Naive thymus-derived CD8-positive, alpha-beta T cell (primary cell): ENCODE results near the gene RGS3. TPM values are rescaled to one million over a fixed set of nuclear protein-coding genes. Genes with fewer than 3 reads are reported as not detected.

Experiments used
- ATAC-seq, 2 donors: fragments of 150-1000 bp; cut with Tn5 transposase in 1 of 2; sonication (Bioruptor Pico), chemical (Tn5 transposase) in 1 of 2; 1 replicate in 1 of 2; 2 replicates in 1 of 2; pipeline ENCODE4 v1.10.0; 2021; ENCODE audit warnings: mild to moderate bottlenecking in 2 of 2, moderate library complexity in 2 of 2
- POLR2A ChIA-PET: fragments of 350-600 bp; sonication (Branson Sonifier 250); formaldehyde crosslinking; loops from one replicate; lab custom pipeline; 2021; ENCODE audit warnings: antibody characterized with exemption; lab: Charles Lee
- DNase-seq, 10 donors: peaks; one replicate each; pipeline versions ENCODE4 v3.0.0 to v3.0.0-alpha.2; 2020 to 2022
- H3K27ac Mint-ChIP-seq, 10 donors: one replicate each; pipeline ENCODE4 v1.8.0; 2020 to 2022; ENCODE audit warnings: mild to moderate bottlenecking in 10 of 10, mixed read lengths in 10 of 10, moderate library complexity in 4 of 10, inconsistent platforms in 1 of 10
- H3K27me3 Mint-ChIP-seq, 5 donors: one replicate each; pipeline ENCODE4 v1.8.0; 2021 to 2022; ENCODE audit warnings: mixed read lengths in 5 of 5
- H3K36me3 Mint-ChIP-seq, 3 donors: one replicate each; pipeline ENCODE4 v1.8.0; 2020 to 2022; ENCODE audit warnings: mixed read lengths in 3 of 3, mild to moderate bottlenecking in 2 of 3, inconsistent platforms in 1 of 3
- H3K4me1 Mint-ChIP-seq, 4 donors: one replicate each; pipeline ENCODE4 v1.8.0; 2021 to 2022; ENCODE audit warnings: mixed read lengths in 4 of 4
- H3K4me3 Mint-ChIP-seq, 10 donors: one replicate each; pipeline ENCODE4 v1.8.0; 2020 to 2022; ENCODE audit warnings: mild to moderate bottlenecking in 10 of 10, mixed read lengths in 10 of 10, moderate library complexity in 6 of 10, inconsistent platforms in 1 of 10
- H3K9me3 Mint-ChIP-seq, 9 donors: one replicate each; pipeline ENCODE4 v1.8.0; 2020 to 2022; ENCODE audit warnings: mixed read lengths in 9 of 9, mild to moderate bottlenecking in 3 of 9, inconsistent platforms in 1 of 9, moderate library complexity in 1 of 9
- polyA plus RNA-seq, 3 donors: library from polyadenylated mRNA; unstranded; fragments of 300-500 nt; fragmentation: Illumina TruSeq; gene quantifications; one replicate each; pipeline ENCODE4 v1.2.3, GENCODE V29; 2021
- total RNA-seq, 8 experiments: library from RNA in 2 of 8; stranded (reverse) in 2 of 8; gene quantifications; one replicate each; pipeline ENCODE4 v1.2.3 and lab custom pipeline; 2021 to 2026

Gene RGS3
- total and polyA plus RNA-seq, 5 experiments from 2014 or later, result 17.9 to 33.4 (median 27.8) TPM

DNA sequence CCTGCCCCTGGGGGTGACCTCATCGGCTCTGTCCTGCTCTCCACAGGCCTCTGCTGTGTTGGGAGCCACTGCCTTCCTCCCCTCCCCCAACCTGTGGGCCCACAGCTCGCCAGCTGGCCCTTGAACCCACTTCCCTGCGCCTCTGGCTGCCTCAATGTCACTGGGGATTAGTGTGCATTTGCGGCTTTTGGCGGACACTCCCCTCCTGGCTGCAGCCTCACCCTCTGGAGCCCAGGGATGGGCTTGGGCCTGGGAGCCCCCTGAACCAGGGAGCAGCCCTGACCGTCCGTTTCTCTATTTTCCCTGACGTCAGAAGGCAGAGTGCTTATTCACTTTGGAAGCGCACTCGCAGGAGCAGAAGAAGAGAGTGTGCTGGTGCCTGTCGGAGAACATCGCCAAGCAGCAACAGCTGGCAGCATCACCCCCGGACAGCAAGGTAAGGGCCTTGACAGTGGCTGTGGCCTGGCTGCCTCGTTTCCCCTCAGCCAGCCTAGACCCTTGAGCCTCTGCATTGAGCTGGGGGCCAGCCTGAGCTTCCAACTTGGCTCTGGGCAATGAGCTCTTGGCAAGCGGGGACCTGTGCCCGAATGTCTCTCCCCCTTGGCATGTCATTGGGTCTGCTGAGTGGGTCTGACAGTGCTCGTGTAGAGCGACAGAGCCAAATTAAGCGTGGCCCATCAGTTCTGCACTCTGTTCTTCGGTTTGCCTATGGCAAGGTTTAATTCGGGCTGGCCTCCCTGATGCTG, 73.1 kb downstream of the RGS3 start:
- Mint-ChIP-seq H3K27ac (peak overlapping the region in 3 of 10 donors; percentile 11 to 90 (median 79)), H3K4me3 (no peak overlapping the region), H3K9me3 (no peaks in the 10 kb centered on the region), H3K27me3 (no peaks in the 10 kb centered on the region), H3K4me1 (peaks cover 21 to 61% (median 32%) of the 10 kb centered on the region in 4 donors), H3K36me3 (peaks cover 0 to 66% (median 12%) of the 10 kb centered on the region in 3 donors)
- DNase-seq (no peak), ATAC-seq (no peak)
- POLR2A ChIA-PET, result interaction anchor here (1.0 to 1.2 kb wide), 2 partner anchors 9 to 42 kb away, joined by 3 to 4 read pairs; no protein-coding TSS in a partner anchor

DNA sequence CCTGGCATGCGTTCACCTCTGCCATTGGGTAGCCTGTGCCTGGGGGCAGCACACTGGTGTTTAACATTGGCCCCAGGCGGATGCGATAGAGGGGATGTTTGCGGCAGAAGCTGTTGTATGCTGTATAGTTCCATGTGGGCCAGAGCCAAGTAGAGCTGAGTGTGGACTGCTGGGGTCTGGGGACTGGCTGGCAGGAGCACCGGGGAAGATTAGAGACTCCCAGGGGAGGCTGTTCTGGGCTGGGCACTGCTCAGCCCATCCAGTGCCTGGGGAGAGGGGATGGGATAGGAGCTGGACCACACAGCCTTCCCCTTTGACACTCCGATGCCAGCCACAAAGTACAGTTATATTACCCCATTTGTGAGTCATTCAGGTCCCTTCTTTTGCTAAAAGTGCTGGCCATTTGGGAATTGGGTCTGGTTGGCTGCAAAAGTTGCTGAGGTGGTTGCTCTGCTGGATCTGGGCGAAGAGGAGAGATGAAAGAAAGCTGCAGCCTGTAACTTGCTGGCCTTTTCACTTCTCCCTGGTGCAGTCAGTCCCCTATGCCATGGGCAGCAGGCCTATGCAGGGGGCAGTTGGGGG, 73.8 kb downstream of the RGS3 start:
- no peaks in the 10 kb centered on the region for H3K27me3 Mint-ChIP-seq
- DNase-seq (no peak), ATAC-seq (no peak)
- POLR2A ChIA-PET, result interaction anchor here (1.0 kb wide), 1 partner anchor 10 kb away, joined by 4 read pairs; no protein-coding TSS in a partner anchor
- H3K27ac Mint-ChIP-seq, result peak overlapping the region in 4 of 10 donors; percentile 11 to 90 (median 46)
- H3K36me3 Mint-ChIP-seq, result peaks cover 0 to 66% (median 18%) of the 10 kb centered on the region in 3 donors
- no peak overlapping the region for H3K4me3 Mint-ChIP-seq
- peaks cover 23 to 63% (median 35%) of the 10 kb centered on the region in 4 donors for H3K4me1 Mint-ChIP-seq
- no peaks in the 10 kb centered on the region for H3K9me3 Mint-ChIP-seq

DNA sequence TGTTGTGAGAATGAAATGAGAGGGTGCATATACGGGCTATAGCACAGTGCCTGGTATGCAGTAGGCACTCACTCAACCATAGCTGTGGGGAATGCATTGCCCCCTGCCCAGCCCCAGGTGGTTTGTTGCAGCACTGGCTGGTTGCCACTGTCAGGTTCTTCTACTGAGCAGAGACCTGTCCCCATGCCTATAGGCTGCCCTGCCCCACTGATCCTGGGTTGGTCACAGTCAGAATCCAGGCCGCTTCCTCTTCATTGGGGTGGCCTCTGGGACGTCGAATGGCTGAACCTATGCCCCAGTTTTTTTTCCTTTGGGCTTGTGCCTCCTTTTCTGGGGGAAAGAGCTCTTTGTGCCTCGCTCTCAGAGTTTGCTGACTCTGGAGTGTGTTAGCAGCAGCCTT, 74.6 kb downstream of the RGS3 start:
- H3K36me3 Mint-ChIP-seq, result peaks cover 0 to 65% (median 18%) of the 10 kb centered on the region in 3 donors
- peak overlapping the region in 2 of 10 donors; percentile 35 to 40 for H3K27ac Mint-ChIP-seq
- DNase-seq (no peak), ATAC-seq (no peak)
- no peaks in the 10 kb centered on the region for H3K9me3 Mint-ChIP-seq
- H3K4me3 Mint-ChIP-seq, result no peak overlapping the region
- peaks cover 25 to 57% (median 39%) of the 10 kb centered on the region in 4 donors for H3K4me1 Mint-ChIP-seq
- H3K27me3 Mint-ChIP-seq, result no peaks in the 10 kb centered on the region
- POLR2A ChIA-PET, result no interaction called here

DNA sequence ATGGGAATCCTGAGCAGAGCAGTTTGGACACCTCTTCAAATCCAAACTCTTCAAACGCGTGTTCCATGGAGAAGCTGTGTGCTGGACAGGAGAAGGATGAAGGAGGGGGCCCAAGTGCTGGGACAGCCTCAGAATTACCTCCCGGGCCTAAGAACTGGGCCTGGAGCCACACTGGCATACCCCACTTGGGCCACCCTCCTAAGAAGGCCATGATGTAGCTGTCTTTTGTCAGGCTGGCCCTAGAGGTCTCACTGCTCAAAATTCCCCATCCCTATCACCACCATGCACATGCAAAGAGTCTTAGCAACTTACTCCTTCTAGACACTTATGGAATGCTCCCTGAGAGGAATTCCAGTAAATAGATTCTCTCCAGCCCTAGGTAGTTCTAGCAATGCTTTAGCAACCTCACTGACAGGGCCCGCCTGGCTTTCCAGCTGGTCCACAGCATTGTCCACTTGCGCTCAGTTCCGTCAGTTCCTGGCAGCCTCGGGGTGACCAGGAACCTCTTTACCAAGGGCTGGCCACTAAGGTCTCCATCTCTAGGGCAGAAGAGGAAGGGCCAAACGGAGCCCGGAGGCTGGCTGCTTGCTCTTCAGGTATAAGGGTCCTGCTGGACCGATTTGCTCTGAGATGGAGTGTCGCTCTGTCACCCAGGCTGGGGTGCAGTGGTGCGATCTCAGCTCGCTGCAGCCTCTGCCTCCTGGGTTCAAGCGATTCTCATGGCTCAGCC, 75.3 kb downstream of the RGS3 start:
- no peaks in the 10 kb centered on the region for H3K9me3 Mint-ChIP-seq
- DNase-seq, result no peak
- no peak overlapping the region for H3K4me3 Mint-ChIP-seq
- H3K27me3 Mint-ChIP-seq, result no peaks in the 10 kb centered on the region
- peaks cover 26 to 60% (median 42%) of the 10 kb centered on the region in 4 donors for H3K4me1 Mint-ChIP-seq
- H3K36me3 Mint-ChIP-seq, result peaks cover 0 to 68% (median 17%) of the 10 kb centered on the region in 3 donors
- POLR2A ChIA-PET, result interaction anchor here (0.8 kb wide), 1 partner anchor 14 kb away, joined by 3 read pairs; no protein-coding TSS in a partner anchor
- H3K27ac Mint-ChIP-seq, result peak overlapping the region in 5 of 10 donors; percentile 35 to 69 (median 56)
- ATAC-seq, result no peak

DNA sequence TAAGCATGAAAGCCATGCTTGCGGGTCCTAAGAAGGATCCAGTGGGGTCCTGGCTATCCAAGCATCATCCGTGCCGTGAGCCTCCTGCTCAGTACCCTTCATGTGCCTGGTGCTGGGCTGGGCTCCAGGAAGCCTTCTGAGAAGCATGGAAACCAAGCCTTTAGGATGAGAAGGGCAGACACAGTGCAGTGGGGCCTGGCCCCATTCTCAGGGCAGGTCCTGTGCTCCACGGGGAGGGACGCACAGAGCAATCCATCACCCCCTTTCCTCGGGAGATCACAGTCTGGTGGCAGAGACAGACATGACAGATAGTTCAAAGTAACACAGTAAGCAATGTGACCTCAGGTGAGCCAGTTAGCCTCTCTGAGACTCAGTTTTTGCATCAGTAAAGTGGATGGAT, 76.9 kb downstream of the RGS3 start:
- H3K4me1 Mint-ChIP-seq, result peaks cover 30 to 63% (median 53%) of the 10 kb centered on the region in 4 donors
- DNase-seq (no peak), ATAC-seq (no peak)
- POLR2A ChIA-PET, result interaction anchor here (0.6 to 1.0 kb wide), 2 partner anchors 8 to 53 kb away, joined by 3 to 4 read pairs; no protein-coding TSS in a partner anchor
- no peaks in the 10 kb centered on the region for H3K9me3 Mint-ChIP-seq
- H3K4me3 Mint-ChIP-seq, result no peak overlapping the region
- H3K36me3 Mint-ChIP-seq, result peaks cover 0 to 77% (median 15%) of the 10 kb centered on the region in 3 donors
- peak overlapping the region in 8 of 10 donors; percentile 19 to 87 (median 44) for H3K27ac Mint-ChIP-seq
- no peaks in the 10 kb centered on the region for H3K27me3 Mint-ChIP-seq

DNA sequence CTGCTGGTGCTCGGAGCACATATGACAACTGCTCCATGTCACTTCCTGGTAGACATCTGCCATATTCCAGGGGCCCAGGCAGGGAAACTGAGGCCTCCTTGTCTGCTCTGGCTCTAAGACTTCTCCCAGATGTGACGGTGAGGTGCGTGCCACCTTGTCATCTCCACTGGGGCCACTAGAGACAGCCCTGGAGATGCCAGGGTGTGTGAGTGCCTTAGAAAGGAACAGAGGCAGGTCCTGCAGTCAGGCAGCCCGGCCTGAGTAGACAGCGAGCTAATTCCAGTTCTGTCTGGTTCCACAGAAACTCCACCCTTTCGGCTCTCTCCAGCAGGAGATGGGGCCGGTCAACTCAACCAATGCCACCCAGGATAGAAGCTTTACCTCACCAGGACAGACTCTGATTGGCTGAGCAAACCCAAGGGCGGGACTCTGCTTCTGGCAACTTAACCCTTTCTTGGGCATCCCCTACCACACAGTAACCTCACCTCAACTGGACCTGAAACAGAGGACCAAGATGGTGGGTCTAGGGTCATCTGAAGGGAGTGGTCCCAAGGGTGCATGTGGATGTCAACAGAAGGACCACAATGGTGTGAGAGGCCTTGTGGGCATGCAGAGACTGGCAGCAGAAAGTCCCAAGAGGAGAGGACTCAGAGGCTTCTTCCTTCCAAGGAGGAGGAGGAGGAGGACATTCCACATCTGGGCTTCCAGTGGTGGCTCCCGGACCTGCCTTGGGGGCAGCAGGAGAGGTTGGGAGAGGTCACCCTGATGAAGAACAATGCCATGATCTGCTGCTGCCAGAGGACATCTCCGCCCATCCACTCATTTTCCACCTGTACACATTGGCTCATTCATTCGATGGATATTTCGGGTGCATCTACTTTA, 77.7 kb downstream of the RGS3 start:
- Mint-ChIP-seq H3K4me3 (no peak overlapping the region), H3K27me3 (no peaks in the 10 kb centered on the region), H3K4me1 (peaks cover 33 to 67% (median 57%) of the 10 kb centered on the region in 4 donors), H3K9me3 (no peaks in the 10 kb centered on the region), H3K36me3 (peaks cover 0 to 72% (median 15%) of the 10 kb centered on the region in 3 donors), H3K27ac (peak overlapping the region in 6 of 10 donors; percentile 25 to 87 (median 56))
- ATAC-seq (no peak), DNase-seq (no peak)
- POLR2A ChIA-PET, result no interaction called here

DNA sequence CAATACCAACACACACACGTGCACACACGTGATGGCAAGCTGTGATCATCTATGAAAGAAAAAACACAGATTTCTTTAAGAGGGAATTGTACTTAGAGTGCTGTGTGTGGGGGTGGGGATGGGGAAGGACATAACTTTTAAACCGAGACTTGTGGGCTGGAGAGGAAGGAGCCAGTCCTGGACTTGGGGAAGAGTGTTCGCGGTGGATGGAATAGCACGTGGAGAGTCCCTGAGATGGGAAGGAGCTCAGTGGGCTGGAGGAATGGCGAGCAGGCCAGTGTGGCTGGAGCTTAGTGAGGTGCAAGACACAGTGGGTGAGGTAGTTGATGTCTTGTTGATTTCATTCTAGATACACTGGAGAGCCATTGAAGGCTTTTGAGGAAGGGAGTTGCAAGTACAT, 78.5 kb downstream of the RGS3 start:
- DNase-seq (no peak), ATAC-seq (no peak)
- Mint-ChIP-seq H3K9me3 (no peaks in the 10 kb centered on the region), H3K27me3 (no peaks in the 10 kb centered on the region), H3K4me3 (no peak overlapping the region), H3K27ac (peak overlapping the region in 8 of 10 donors; percentile 16 to 90 (median 52)), H3K4me1 (peaks cover 36 to 71% (median 62%) of the 10 kb centered on the region in 4 donors), H3K36me3 (peaks cover 0 to 70% (median 16%) of the 10 kb centered on the region in 3 donors)
- POLR2A ChIA-PET, result no interaction called here

DNA sequence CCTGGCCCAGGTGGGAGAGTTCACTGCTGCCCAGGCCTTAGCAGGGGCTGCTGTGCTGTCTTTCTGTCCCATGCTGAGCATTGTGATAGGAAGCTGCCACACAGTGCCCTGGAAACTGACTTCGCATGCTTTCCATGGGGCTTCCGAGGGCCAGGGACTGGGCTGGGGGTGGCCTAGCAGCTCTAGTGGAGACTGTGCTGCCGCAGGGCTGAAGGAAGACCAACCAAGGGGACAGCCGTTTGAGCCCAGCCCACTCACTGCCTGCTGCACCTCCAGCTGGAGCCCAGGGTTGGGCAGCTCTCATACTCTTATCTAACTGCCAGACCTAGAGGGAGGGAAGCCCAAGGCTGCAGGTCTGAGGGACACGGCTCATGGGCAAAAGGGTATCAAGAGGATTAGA, 79.2 kb downstream of the RGS3 start:
- Mint-ChIP-seq H3K4me1 (peaks cover 38 to 73% (median 65%) of the 10 kb centered on the region in 4 donors), H3K36me3 (peaks cover 0 to 62% (median 15%) of the 10 kb centered on the region in 3 donors), H3K9me3 (no peaks in the 10 kb centered on the region), H3K27ac (peak overlapping the region in 6 of 10 donors; percentile 33 to 87 (median 62)), H3K27me3 (no peaks in the 10 kb centered on the region), H3K4me3 (no peak overlapping the region)
- POLR2A ChIA-PET, result no interaction called here
- ATAC-seq, result no peak
- DNase-seq, result no peak

DNA sequence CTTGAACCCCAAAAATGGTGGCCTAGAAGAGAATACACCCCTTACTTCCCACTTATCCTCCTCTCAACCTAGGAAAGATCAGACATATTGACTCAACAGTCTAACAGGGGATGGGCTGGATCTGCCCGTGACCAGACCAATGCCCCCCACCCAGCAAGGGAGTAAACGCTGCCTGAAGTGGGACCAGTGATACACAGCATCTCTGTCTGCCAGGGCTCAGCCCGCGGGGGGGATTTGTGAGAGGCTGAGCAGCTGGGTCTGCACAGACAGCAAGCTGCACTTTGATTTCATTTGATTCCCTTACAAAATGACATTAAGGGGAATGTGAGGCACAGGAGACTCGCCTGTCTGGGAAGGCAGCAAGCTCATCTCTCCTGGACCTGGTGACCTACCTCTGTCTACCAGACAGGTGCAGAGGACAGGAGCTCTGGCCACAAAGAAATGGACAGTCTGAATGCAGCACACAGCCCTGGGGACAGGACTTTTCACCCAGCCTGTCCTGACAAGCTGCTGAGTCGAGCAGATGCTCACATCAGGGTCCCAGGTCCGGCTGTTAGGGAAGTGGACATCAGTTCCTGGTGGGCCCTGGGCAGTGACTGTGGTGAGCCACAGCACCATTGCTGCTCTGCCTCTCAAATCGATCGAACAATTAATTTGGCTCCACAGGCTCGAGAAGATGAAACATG, 79.9 kb downstream of the RGS3 start:
- Mint-ChIP-seq H3K9me3 (no peaks in the 10 kb centered on the region), H3K4me3 (no peak overlapping the region), H3K4me1 (peaks cover 44 to 77% (median 72%) of the 10 kb centered on the region in 4 donors), H3K27me3 (no peaks in the 10 kb centered on the region), H3K36me3 (peaks cover 0 to 58% (median 13%) of the 10 kb centered on the region in 3 donors), H3K27ac (peak overlapping the region in 7 of 10 donors; percentile 38 to 87 (median 69))
- ATAC-seq (no peak), DNase-seq (no peak)
- POLR2A ChIA-PET, result no interaction called here

DNA sequence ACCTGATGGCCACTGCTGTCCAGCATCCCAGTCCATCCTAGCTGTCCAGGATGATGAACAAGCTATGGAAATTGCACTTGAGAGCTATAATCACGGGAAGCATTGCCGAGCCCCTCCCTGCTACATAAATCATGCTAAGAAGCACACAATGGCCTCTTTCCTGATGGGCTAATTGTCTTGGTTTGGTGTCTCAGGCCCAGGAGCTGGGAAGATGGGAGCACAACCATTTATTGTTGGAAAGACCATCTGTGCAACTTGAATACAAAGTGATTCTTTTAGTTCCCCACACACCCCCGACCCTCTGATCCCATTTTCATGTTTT, 80.4 kb downstream of the RGS3 start:
- H3K36me3 Mint-ChIP-seq, result peaks cover 0 to 53% (median 13%) of the 10 kb centered on the region in 3 donors
- H3K9me3 Mint-ChIP-seq, result no peaks in the 10 kb centered on the region
- POLR2A ChIA-PET, result no interaction called here
- no peak for ATAC-seq
- DNase-seq, result no peak
- no peaks in the 10 kb centered on the region for H3K27me3 Mint-ChIP-seq
- H3K4me3 Mint-ChIP-seq, result no peak overlapping the region
- H3K4me1 Mint-ChIP-seq, result peaks cover 44 to 78% (median 75%) of the 10 kb centered on the region in 4 donors
- peak overlapping the region in 3 of 10 donors; percentile 20 to 84 (median 27) for H3K27ac Mint-ChIP-seq

DNA sequence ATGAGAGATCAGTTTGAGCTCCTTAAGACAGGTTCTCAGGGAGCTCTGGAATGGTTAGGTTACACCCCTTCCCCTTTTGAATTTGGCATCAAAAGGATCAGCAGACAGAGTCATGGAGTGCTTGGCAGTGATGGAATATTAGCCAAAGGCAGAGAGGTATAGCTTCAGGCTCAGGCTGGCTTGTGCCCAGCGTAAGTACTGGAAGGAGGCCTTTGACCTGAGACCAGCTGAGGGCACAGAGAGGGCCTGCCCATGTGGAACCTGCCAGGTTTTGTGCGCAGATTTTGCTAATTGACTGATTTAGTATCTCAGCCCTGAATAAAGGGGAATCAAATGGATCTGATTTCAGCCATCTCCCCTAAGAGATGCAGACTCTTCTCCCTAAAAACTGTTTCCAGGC, 81.5 kb downstream of the RGS3 start:
- H3K4me1 Mint-ChIP-seq, result peaks cover 45 to 79% (median 78%) of the 10 kb centered on the region in 4 donors
- H3K4me3 Mint-ChIP-seq, result no peak overlapping the region
- H3K9me3 Mint-ChIP-seq, result no peaks in the 10 kb centered on the region
- peaks cover 0 to 54% (median 21%) of the 10 kb centered on the region in 3 donors for H3K36me3 Mint-ChIP-seq
- POLR2A ChIA-PET, result interaction anchor here (0.5 to 1.2 kb wide), 2 partner anchors 15 to 1224 kb away, joined by 4 read pairs; no protein-coding TSS in a partner anchor
- H3K27ac Mint-ChIP-seq, result peak overlapping the region in 7 of 10 donors; percentile 41 to 88 (median 82)
- DNase-seq (no peak), ATAC-seq (no peak)
- H3K27me3 Mint-ChIP-seq, result no peaks in the 10 kb centered on the region
